GM19395 (cell line): Measurements from ENCODE around the gene HSF2BP.
"Not testable (repeated sequence)": the region's sequence is repeated elsewhere in the genome, so short reads cannot be mapped to it uniquely, and the experiment has no call there.

Experiments used
- ATAC-seq: cut with Tn5 transposase; IDR thresholded peaks from one replicate; pipeline ENCODE4 v1.9.1; 2021; ENCODE audit warnings: mild to moderate bottlenecking, moderate library complexity; ENCODE audit not compliant: unreplicated experiment

Gene HSF2BP

DNA sequence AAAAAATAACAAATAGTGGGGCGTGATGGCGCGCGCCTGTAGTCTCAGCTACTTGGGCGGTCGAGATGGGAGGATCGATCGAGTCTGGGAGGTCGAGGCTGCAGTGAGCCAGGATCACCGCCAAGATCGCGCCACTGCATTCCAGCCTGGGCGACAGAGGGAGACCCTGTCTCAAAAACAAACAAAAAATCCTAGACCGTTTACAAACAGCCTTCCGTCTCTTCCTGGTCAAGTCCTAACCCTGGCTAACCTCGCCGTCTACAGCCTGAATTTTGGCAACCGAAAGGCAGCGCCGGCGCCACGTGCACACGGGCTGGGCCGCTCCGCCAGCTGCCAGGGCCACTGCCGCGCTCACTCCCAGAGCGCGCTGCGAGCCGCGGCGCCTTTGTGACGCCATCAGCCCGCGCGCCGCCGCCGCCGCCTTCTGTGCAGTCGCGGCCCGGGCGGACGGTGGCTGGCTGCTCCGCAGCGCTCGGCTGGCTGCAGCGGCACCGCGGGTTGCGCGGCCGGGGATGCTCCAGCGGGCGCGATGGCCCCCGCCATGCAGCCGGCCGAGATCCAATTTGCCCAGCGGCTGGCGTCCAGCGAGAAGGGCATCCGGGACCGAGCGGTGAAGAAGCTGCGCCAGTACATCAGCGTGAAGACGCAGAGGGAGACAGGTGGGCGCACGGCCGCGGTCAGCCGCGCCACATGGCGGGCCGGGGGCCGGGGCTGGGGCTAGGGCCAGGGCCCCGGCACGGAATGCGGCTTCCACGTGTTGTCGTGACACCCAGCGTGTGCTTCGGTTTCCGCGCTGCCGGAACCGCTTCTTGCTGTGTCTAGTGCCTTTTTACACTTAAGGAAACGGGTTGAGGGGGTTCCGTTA lies at the start of gene HSF2BP, which contains the start of gene RRP1B:
Gene HSF2BP (minus strand): TSS at position 353 of the 865 bp plus-strand sequence. CDS start 1,392 bp downstream, outside the sequence.
Gene RRP1B (plus strand): TSS at position 425 of the 865 bp plus-strand sequence. CDS start 105 bp downstream, at position 530.
- peak; percentile 75 for ATAC-seq

DNA sequence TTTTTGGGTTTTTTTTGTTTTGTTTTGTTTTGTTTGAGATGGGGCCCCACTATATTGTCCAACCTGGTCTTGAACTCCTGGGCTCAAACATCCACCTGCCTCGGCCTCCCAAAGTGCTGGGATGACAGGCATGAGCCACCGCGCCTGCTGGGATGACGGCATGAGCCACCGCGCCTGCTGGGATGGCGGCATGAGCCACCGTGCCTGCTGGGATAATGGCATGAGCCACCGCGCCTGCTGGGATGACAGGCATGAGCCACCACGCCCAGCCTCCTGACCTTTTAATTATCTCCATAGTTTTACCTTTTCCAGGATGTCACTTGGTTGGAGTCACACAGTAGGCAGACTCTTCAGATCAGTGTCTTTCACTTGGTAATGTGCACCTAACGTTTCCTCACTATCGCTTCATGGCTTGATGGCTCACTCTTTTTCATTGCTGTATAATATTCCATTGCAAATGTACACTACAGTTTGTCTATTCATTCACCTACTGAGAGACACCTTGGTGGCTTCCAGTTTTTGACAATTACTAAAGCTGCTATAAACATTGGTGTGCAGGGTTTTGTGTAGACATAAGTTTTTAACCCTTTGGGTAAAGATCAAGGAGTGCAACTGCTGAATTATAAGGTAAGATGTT lies 49.6 kb upstream of the HSF2BP start:
- no peak for ATAC-seq

GRCh38 chr21:43707462-43707861 lies 48.2 kb upstream of the HSF2BP start:
- ATAC-seq = no peak

DNA sequence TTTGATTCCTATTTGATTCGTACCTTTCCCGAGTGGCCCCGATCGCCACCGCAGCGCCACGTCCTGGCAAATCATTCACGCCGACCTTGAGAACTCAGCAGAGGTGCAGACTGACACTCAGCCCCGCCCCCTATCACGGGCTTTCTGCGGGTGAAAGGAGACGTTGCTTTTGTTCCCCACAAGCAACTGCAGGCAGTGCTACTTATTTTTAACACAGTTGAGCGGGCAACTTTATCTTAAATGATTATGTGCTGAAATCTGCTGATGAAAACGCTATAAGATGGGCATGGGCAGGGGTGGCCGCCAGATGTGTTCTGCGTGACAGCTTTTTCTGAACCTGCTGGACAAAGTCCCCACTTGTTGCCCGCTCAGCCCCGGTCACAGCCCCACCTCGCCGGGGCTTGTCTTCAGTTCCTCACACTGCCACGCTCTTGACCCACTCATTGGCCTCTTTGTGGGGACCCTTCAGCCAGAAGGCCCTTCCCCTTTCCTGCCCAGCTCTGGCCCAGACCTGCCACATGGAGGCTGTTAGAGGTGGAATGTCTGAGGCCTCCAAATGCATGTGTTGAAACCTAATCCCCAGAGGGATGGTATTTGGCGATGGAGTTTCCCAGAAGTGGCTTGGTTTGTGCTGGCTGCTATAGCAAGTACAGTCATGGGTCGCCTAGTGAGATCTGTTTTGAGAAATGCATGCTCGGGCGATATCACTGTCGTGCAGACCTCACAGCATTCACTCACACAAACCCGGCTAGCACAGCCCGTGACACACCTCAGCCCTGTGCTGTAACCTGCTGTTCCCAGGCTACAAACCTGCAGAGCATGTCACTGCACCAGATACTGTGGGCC lies 44.0 kb upstream of the HSF2BP start:
- no peak for ATAC-seq

DNA sequence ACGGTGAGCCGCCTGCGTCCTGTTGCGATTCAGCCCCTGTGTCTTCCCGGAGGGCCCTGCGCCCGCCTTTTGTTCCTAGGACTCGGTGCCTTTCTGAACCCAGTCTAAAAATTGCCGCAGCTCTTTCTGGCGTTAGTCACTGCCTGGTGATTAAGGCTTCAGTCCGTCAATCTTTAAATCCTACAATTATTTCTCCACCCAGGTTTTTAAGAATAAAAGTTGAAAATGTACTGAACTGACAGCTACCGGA lies 43.4 kb upstream of the HSF2BP start:
- ATAC-seq = no peak

DNA sequence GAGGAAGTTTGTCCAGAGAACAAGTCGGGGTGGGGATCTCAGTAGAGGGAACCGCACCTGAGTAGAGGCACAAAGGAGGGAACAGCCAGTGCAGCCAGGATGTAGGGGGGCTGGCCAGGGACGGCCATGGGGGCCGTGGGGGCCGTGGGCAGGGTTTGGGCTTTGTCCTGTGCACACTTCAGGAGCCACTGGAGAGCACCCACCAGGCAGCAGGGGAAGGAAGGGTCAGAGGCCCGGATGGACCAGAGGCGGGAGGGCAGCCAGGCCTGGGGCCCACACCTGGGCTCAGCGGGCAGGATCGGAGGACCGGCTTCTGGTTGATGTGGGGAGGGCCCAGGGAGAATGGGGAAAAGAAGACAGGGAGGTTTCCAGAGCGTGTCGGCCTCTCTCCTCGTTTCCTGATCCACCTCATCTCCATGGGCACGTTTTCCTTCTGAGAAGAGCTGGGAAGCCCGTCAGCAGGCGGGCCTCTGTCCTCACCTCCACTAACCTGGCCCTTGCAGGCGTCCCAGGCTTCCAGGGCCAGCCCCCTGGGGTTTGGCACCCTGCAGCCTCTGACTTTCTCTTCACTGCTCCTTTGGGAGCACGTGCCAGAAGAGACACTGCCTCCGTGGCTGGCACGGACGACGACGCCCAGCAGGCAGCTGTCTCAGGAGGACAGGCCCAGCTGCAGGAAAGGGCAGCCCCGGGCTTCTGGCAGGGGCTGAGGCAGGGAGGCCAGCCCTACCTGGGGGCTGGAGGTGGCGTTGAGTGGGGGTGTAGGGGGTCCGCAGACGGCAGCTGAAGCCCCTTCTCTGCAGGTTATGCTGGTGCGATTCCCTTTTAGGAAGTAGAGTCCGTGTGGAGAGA lies 42.9 kb upstream of the HSF2BP start:
- no peak for ATAC-seq

GRCh38 chr21:43699933-43700599 lies 40.8 kb upstream of the HSF2BP start:
- no peak for ATAC-seq

- not testable (repeated sequence) for ATAC-seq
Observed at GRCh38 chr21:43699492-43699777, 40.1 kb upstream of the HSF2BP start.

DNA sequence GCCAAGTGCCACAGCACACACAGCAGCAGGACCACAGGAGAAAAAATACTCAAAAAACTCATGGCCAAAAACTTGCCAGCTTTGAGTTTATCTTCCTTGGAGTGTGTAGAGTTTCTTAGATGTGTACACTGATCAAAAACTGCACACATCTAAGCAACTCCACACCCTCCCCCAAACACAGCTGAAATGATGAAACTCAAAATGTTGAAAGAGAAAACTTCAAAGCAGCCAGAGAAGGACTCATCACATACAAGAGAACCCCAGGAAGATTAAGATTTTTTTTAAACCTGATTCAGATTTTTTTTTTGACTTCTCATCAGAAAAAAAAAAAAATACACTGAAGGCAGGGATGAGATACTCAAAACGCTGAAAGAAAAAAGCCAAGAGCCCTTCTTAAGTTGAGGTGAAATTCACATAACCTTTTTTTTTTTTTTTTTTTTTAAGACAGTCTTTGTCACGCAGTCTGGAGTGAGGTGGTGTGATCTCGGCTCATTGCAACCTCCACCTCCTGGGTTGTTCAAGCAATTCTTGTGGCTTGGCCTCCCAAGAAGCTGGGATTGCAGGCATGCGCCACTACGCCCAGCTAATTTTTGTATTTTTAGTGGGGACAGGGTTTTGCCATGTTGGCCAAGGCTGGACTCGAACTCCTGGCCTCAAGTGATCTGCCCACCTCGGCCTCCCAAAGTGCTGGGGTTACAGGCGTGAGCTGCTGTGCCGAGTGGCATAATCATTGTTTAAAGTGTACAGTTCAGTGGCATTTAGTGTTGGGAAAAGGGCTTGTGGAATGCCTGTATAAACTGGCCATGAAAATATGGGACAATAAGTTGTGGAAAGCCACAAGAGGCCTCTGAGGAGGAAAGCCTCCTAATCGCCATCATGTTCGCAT lies 38.7 kb upstream of the HSF2BP start:
- no peak for ATAC-seq

- no peak for ATAC-seq
Observed at GRCh38 chr21:43696214-43696613, 36.9 kb upstream of the HSF2BP start.

DNA sequence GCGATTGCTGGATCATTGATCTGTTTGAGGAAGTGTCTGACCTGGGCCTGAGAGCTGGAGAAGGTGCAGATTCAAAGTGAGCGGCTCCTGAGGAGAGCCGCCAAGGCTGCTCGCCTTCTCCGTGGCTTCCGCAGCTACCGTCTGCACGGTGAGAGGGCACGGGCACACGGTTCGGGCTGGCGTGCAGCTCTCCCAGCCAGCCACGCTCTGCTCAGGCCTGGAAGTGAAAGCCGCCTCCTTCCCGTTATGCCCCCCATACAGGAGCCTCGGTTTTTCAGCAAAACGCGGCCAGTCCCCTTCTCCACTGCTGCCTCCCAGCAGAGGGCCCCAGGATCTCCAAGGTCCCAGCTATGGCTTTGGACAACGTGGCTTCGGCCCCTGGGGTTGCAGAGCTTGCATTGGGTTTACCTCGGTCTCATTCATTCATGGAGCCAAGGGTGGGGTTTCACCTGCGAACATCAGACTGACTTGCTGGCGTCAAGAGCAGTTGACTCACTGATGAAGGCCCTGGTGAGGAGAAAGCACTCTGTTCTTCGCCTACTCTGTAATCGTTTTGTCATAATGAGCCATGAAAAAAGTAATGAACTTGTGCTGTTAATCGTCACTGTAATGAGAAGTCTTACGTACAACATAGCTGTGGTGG lies 35.3 kb upstream of the HSF2BP start:
- no peak for ATAC-seq

GRCh38 chr21:43693981-43694380 lies 34.7 kb upstream of the HSF2BP start:
- ATAC-seq = no peak

DNA sequence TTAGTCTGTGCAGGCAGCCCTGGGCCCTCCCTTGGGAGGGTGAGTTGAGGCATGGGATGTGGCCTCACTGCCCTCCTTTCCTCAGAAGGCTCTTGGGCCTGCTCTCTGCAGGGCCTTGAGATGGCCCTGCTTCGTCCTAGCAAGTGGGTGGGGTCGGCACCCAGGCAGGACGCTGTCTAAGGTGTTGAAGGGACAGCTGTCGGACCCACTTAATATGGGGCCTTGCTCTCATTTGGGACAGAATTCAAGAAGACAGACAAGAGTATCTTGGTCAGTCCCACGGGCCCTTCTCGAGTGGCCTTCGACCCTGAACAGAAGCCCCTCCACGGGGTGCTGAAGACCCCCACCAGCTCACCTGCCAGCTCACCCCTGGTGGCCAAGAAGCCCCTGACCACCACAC lies 33.7 kb upstream of the HSF2BP start:
- ATAC-seq = no peak

GRCh38 chr21:43691801-43692200 lies 32.5 kb upstream of the HSF2BP start:
- no peak for ATAC-seq

- no peak for ATAC-seq
Observed at GRCh38 chr21:43691086-43691795, 32.0 kb upstream of the HSF2BP start.

DNA sequence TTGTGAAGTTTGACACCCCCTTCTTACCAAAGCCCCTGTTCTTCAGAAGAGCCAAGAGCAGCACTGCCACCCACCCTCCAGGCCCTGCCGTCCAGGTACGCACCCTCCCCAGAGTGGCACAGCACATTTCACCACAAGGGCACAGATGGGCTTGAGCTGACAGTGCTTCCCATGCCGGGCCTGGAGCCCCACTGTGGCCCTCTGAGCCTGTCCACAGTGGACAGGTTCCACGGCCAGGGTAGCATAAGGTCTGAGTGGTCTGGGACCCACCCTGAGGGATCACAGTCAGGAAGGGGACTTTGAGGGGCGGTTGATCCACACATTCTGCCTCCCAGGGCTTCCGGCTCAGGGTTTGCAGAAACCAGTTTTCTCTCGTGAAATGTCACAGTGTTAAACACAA lies 31.1 kb upstream of the HSF2BP start:
- ATAC-seq = no peak

DNA sequence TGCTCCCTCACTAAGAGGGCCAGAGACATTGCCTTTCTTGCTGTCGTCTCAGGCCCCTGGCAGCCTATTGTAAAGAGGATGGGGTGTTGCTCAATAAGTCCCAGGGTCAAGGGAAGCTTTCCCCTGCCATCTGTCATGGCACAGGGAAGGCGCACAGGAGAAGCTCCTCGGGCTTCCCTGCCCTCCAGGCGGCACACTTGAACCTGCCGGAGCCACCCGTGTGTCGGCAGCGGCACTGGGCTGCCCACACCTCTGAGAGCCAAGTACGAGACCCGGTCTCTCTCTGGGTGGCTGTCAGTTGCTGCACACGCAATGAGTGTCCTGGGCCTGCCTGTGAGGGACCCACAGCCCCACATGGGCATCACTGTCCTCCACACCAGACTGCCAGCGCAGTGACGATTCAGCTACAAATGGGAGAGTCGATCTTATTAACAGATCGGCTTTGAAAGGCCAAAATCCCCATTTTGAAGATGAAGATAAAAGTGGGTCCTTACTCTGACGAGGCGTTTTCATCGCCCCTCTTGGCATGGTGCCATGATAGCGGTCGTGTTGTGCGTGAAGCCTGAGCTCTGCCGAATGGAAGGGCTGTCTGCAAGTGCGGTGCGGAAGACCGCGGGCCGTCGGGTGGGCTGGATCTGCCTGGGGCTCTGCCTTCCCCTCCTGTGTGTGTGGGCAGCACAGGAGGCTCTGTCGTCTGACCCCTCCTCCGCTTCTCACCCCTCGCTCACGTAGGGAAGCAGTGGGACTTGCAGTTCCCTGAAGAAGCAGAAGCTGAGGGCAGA lies 30.5 kb upstream of the HSF2BP start:
- no peak for ATAC-seq
